DMS114 treated with DMSO at 0.1 percent for 48 hours (cell line): ENCODE results near the gene ST6GALNAC3.

Experiments
- DNase-seq: peaks from one replicate; lab custom pipeline; 2025; ENCODE audit not compliant: unreplicated experiment; lab: John Stamatoyannopoulos, UW

Gene ST6GALNAC3

GRCh38 chr1:76186554-76187170 lies 112.1 kb downstream of the ST6GALNAC3 start:
- no peak for DNase-seq

- DNase-seq = no peak
These were observed 112.9 kb downstream of the ST6GALNAC3 start for GRCh38 chr1:76187436-76187835.

GRCh38 chr1:76189310-76189709 lies 114.8 kb downstream of the ST6GALNAC3 start:
- no peak for DNase-seq

GRCh38 chr1:76190749-76191424 lies 116.3 kb downstream of the ST6GALNAC3 start:
- DNase-seq = no peak

GRCh38 chr1:76191561-76191960 lies 117.0 kb downstream of the ST6GALNAC3 start:
- DNase-seq = no peak

- no peak for DNase-seq
These were observed 123.9 kb downstream of the ST6GALNAC3 start for GRCh38 chr1:76198452-76198851.

- no peak for DNase-seq
These were observed 128.1 kb downstream of the ST6GALNAC3 start for GRCh38 chr1:76202670-76203069.

GRCh38 chr1:76203127-76203526 lies 128.6 kb downstream of the ST6GALNAC3 start:
- DNase-seq = no peak

GRCh38 chr1:76209238-76209637 lies 134.7 kb downstream of the ST6GALNAC3 start:
- no peak for DNase-seq

GRCh38 chr1:76209648-76210047 lies 135.1 kb downstream of the ST6GALNAC3 start:
- DNase-seq = no peak

GRCh38 chr1:76210160-76210559 lies 135.6 kb downstream of the ST6GALNAC3 start:
- DNase-seq = no peak

- DNase-seq = no peak
These were observed 144.3 kb downstream of the ST6GALNAC3 start for GRCh38 chr1:76218888-76219287.

GRCh38 chr1:76219366-76219818 lies 144.8 kb downstream of the ST6GALNAC3 start:
- DNase-seq = no peak

- no peak for DNase-seq
These were observed 150.2 kb downstream of the ST6GALNAC3 start for GRCh38 chr1:76224752-76225151.

GRCh38 chr1:76225526-76225925 lies 151.0 kb downstream of the ST6GALNAC3 start:
- DNase-seq = no peak

GRCh38 chr1:76227621-76228020 lies 153.1 kb downstream of the ST6GALNAC3 start:
- DNase-seq = no peak

GRCh38 chr1:76229279-76230005 lies 154.9 kb downstream of the ST6GALNAC3 start:
- DNase-seq = no peak

- no peak for DNase-seq
These were observed 156.3 kb downstream of the ST6GALNAC3 start for GRCh38 chr1:76230842-76231281.

GRCh38 chr1:76231320-76231719 lies 156.8 kb downstream of the ST6GALNAC3 start:
- no peak for DNase-seq

- DNase-seq = no peak
These were observed 158.1 kb downstream of the ST6GALNAC3 start for GRCh38 chr1:76232666-76233065.

- DNase-seq = no peak
These were observed 159.5 kb downstream of the ST6GALNAC3 start for GRCh38 chr1:76234061-76234460.

- no peak for DNase-seq
These were observed 162.7 kb downstream of the ST6GALNAC3 start for GRCh38 chr1:76237211-76237610.
